OCI-M2 (cell line): ENCODE data around the gene DHX32.
"Not testable (repeated sequence)": the region's sequence is repeated elsewhere in the genome, so short reads cannot be mapped to it uniquely, and the experiment has no call there.

ENCODE experiments used
- DNase-seq: peaks from one replicate; lab custom pipeline; 2025; ENCODE audit not compliant: unreplicated experiment; lab: John Stamatoyannopoulos, UW

DHX32 gene

GRCh38 chr10:125896088-125896934 lies 15.2 kb upstream of the DHX32 start, which contains the start of gene FANK1:
Gene FANK1, plus strand, starts transcription at chr10:125896564. Its CDS starts 79 bp downstream, at chr10:125896643.
- DNase-seq, result not testable (repeated sequence)

- DNase-seq, result not testable (repeated sequence)
These were observed 14.3 kb upstream of the DHX32 start for GRCh38 chr10:125895130-125896087.

GRCh38 chr10:125894176-125894575 lies 13.1 kb upstream of the DHX32 start:
- not testable (repeated sequence) for DNase-seq

- DNase-seq, result not testable (repeated sequence)
These were observed 11.3 kb upstream of the DHX32 start for GRCh38 chr10:125892402-125892801.

- DNase-seq, result not testable (repeated sequence)
These were observed 8.3 kb upstream of the DHX32 start for GRCh38 chr10:125889441-125889840.

GRCh38 chr10:125886914-125887512 lies 5.9 kb upstream of the DHX32 start:
- no peak for DNase-seq

- no peak for DNase-seq
These were observed 2.1 kb upstream of the DHX32 start for GRCh38 chr10:125883211-125883610.

- no peak for DNase-seq
These were observed 1.5 kb upstream of the DHX32 start for GRCh38 chr10:125882596-125882995.

GRCh38 chr10:125880719-125881118 lies 373 bp downstream of the DHX32 start:
- DNase-seq, result no peak

GRCh38 chr10:125878957-125879835 lies 1.9 kb downstream of the DHX32 start:
- DNase-seq, result no peak

- DNase-seq, result no peak
These were observed 9.8 kb downstream of the DHX32 start for GRCh38 chr10:125871338-125871737.

- DNase-seq, result no peak
These were observed 12.6 kb downstream of the DHX32 start for GRCh38 chr10:125868372-125868975.

GRCh38 chr10:125866421-125867029 lies 14.6 kb downstream of the DHX32 start:
- no peak for DNase-seq

GRCh38 chr10:125865120-125865519 lies 16.0 kb downstream of the DHX32 start:
- no peak for DNase-seq

- DNase-seq, result no peak
These were observed 21.8 kb downstream of the DHX32 start for GRCh38 chr10:125859128-125859817.

GRCh38 chr10:125857185-125857760 lies 23.8 kb downstream of the DHX32 start:
- no peak for DNase-seq

- DNase-seq, result no peak
These were observed 28.6 kb downstream of the DHX32 start for GRCh38 chr10:125852487-125852886.
